ENCODE data around the gene CEACAM4. TPM values are rescaled to one million over a fixed set of nuclear protein-coding genes. Genes with fewer than 3 reads are reported as not detected.

The CEACAM4 gene
- total and polyA plus RNA-seq, 2 of the 8 experiments (the other 6 are each of a cell fraction or from before 2014, with no cell fraction given) = not detected

GRCh38 chr19:41637484-41637883 is 10.6 kb upstream of the CEACAM4 start:
- H4K20me1 ChIP-seq (replicated peaks in 1 of 2; ENCODE audit: control insufficient read depth in 1 of 2, insufficient read depth in 2 of 2, low read length in 2 of 2) = no peaks in the 10 kb centered on the region
- no peak overlapping the region for H3K4ac ChIP-seq (replicated peaks; ENCODE audit: insufficient read length, low read depth, low read length)
- no peaks in the 10 kb centered on the region for H3K23me2 ChIP-seq (ENCODE audit: low read depth, low read length)
- no peak overlapping the region for H2AK5ac ChIP-seq (ENCODE audit: low read depth, low read length)
- no peak overlapping the region for H2BK15ac ChIP-seq (ENCODE audit: low read length)
- CTCF ChIA-PET (ENCODE audit: partially characterized antibody) = interaction anchor here (1.2 to 1.6 kb wide), 2 partner anchors 9 to 116 kb away, joined by 3 to 4 read pairs; no protein-coding TSS in a partner anchor
- H3K27me3 ChIP-seq (replicated peaks in 1 of 4; ENCODE audit: control insufficient read depth in 3 of 4, extremely low read depth in 1 of 4, insufficient read depth in 3 of 4, low read length in 3 of 4) = no peaks in the 10 kb centered on the region
- H3K9me3 ChIP-seq (ENCODE audit: insufficient read depth in 2 of 2, low read depth in 1 of 2, low read length in 1 of 2) = peaks cover 54 to 59% of the 10 kb centered on the region in 2 experiments
- no peak overlapping the region for H4K91ac ChIP-seq (replicated peaks; ENCODE audit: insufficient read length, low read length)
- H3K4me3 ChIP-seq (ENCODE audit: extremely low read depth in 1 of 4, insufficient read depth in 2 of 4, low read depth in 3 of 4, low read length in 4 of 4) = no peak overlapping the region
- H2BK5ac ChIP-seq (ENCODE audit: low read depth, low read length) = no peak overlapping the region
- H3K56ac ChIP-seq (replicated peaks; ENCODE audit: insufficient read length, low read depth, low read length) = no peak overlapping the region
- no peak overlapping the region for H3K27ac ChIP-seq (ENCODE audit: low read depth, low read length)
- no peaks in the 10 kb centered on the region for H3K79me1 ChIP-seq (ENCODE audit: low read depth, low read length)
- H3K4me2 ChIP-seq (ENCODE audit: insufficient read depth in 1 of 2, low read depth in 2 of 2, low read length in 2 of 2) = no peak overlapping the region
- no peak overlapping the region for H2BK120ac ChIP-seq (replicated peaks; ENCODE audit: low read depth, low read length)
- H3K4me1 ChIP-seq (replicated peaks in 1 of 4; ENCODE audit: control insufficient read depth in 3 of 4, insufficient read depth in 4 of 4, low read length in 3 of 4) = no peaks in the 10 kb centered on the region
- FAIRE-seq = no peak
- no peak overlapping the region for H3K9ac ChIP-seq (replicated peaks in 1 of 4; ENCODE audit: extremely low read depth in 1 of 4, low read depth in 3 of 4, low read length in 3 of 4)
- H4K5ac ChIP-seq (ENCODE audit: insufficient read length, low read depth, low read length) = no peak overlapping the region
- H2AFZ ChIP-seq (ENCODE audit: low read length) = no peak overlapping the region
- POLR2A ChIA-PET (ENCODE audit: partially characterized antibody) = no interaction called here
- H3K36me3 ChIP-seq (ENCODE audit: control insufficient read depth in 2 of 4, insufficient read depth in 4 of 4, low read length in 3 of 4) = no peaks in the 10 kb centered on the region
- no peak overlapping the region for H4K8ac ChIP-seq (ENCODE audit: extremely low read depth, insufficient read depth, low read length)
- no peak overlapping the region for H3K14ac ChIP-seq (ENCODE audit: insufficient read length)
- 46% methylated on average over 2 of the region's 2 CpGs; no CpG with 5 or more reads in 1 of the 2 experiments for WGBS, 2 experiments (ENCODE audit: extremely low coverage in 1 of 2, insufficient coverage in 1 of 2, insufficient read length in 1 of 2, insufficient replicate concordance in 2 of 2, low coverage in 1 of 2, low lambda C conversion rate in 2 of 2, missing lambda C conversion rate in 1 of 2)
- no peak for DNase-seq (ENCODE audit: low read depth in 1 of 2, low spot score in 2 of 2)
- H3K79me2 ChIP-seq (ENCODE audit: control insufficient read depth in 1 of 2, insufficient read depth in 2 of 2, low read length in 2 of 2) = no peaks in the 10 kb centered on the region
- no peak overlapping the region for H2BK12ac ChIP-seq (ENCODE audit: low read depth, low read length)
- no peak overlapping the region for H3K23ac ChIP-seq (ENCODE audit: insufficient read length)
- no peak overlapping the region for H3K18ac ChIP-seq (ENCODE audit: extremely low read depth, low read length)
- H2BK20ac ChIP-seq (ENCODE audit: low read length) = no peak overlapping the region
- TF ChIP-seq KDM5A (IDR thresholded peaks at IDR 0.05; ENCODE audit: low read length) (no peak), ASH2L (IDR thresholded peaks at IDR 0.05; ENCODE audit: low read length) (no peak)
